K562 (cell line): ENCODE measurements around the gene RPN1. TPM values are rescaled to one million over a fixed set of nuclear protein-coding genes. Genes with fewer than 3 reads are reported as not detected.

ENCODE experiments used
- ATAC-seq: fragments of 200-7000 bp; cut with Tn5 transposase; 3 replicates; pipeline ENCODE4 v1.9.1; 2020; ENCODE audit warnings: moderate library complexity
- BruUV-seq: library from RNA; stranded (reverse); fragments of 400-500 nt; replicated peaks from 2 replicates; lab custom pipeline; 2021; lab: Mats Ljungman, UMichigan
- CTCF ChIA-PET: fragments of 300-600 bp; formaldehyde crosslinking; extraction: SDS; loops from one replicate; lab custom pipeline; 2021; ENCODE audit warnings: low intra/inter-chr PET ratio; lab: Yijun Ruan, JAX
- POLR2A ChIA-PET: fragments of 300-600, 350-650 bp; sonication (Branson Sonifier 250); formaldehyde crosslinking; extraction: SDS; loops from one replicate; lab custom pipeline; 2021; ENCODE audit warnings: antibody characterized with exemption, inconsistent platforms; lab: Yijun Ruan, JAX
- DNase-seq, 4 experiments: peaks; one replicate each; pipeline versions ENCODE4 v3.0.0 to v3.0.0-alpha.2; 2011 to 2018; ENCODE audit warnings: low spot score in 3 of 4, mixed read lengths in 3 of 4; ENCODE audit errors: extremely low read depth in 1 of 4
- FAIRE-seq: peaks from 2 replicates; lab custom pipeline; 2011; peaks lifted over from hg19 to GRCh38; lab: Jason Lieb, UNC
- H2AFZ ChIP-seq: 2 replicates; pipeline ENCODE4 v1.6.0; 2011; ENCODE audit warnings: low read depth, low read length, control low read depth, inconsistent platforms
- H3K27ac ChIP-seq: fragments of 200-600 bp; 3 replicates; pipeline ENCODE4 v1.8.0; 2011; ENCODE audit warnings: low read depth, mild to moderate bottlenecking, control low read depth, inconsistent platforms, low read length, moderate library complexity, mixed read lengths; ENCODE audit errors: extremely low read depth
- H3K27me3 ChIP-seq, 2 experiments: fragments of 300-600 bp in 1 of 2; 2 replicates in 1 of 2; 3 replicates in 1 of 2; pipeline versions ENCODE4 v1.6.0 to v1.8.0; 2011; ENCODE audit warnings: inconsistent platforms in 2 of 2, low read length in 2 of 2, mild to moderate bottlenecking in 1 of 2, mixed read lengths in 1 of 2, moderate library complexity in 1 of 2; ENCODE audit not compliant: control insufficient read depth in 2 of 2, insufficient read depth in 2 of 2
- H3K36me3 ChIP-seq: fragments of 300-600 bp; 3 replicates; pipeline ENCODE4 v1.8.0; 2011; ENCODE audit warnings: mild to moderate bottlenecking, low read length, inconsistent platforms; ENCODE audit not compliant: control insufficient read depth, insufficient read depth
- H3K4me1 ChIP-seq, 2 experiments: fragments of 200-600 bp in 1 of 2; replicated peaks in 1 of 2; 2 replicates in 1 of 2; 3 replicates in 1 of 2; pipeline versions ENCODE4 v1.5.1 to v1.8.0; 2011; ENCODE audit warnings: inconsistent platforms in 2 of 2, low read length in 2 of 2, mild to moderate bottlenecking in 1 of 2, mixed read lengths in 1 of 2, moderate library complexity in 1 of 2; ENCODE audit not compliant: control insufficient read depth in 2 of 2, insufficient read depth in 2 of 2
- H3K4me2 ChIP-seq: 2 replicates; pipeline ENCODE4 v1.6.1; 2011; ENCODE audit warnings: low read length, control low read depth, inconsistent platforms, mixed read lengths; ENCODE audit not compliant: insufficient read depth
- H3K4me3 ChIP-seq: fragments of 200-600 bp; sonication (generic), shearing (Covaris generic); 2 replicates; pipeline ENCODE4 v1.5.1; 2016; ENCODE audit warnings: control low read depth, inconsistent platforms
- H3K79me2 ChIP-seq: fragments of 200-600 bp; 3 replicates; pipeline ENCODE4 v1.8.0; 2011; ENCODE audit warnings: low read length, inconsistent platforms; ENCODE audit not compliant: control insufficient read depth, insufficient read depth
- H3K9ac ChIP-seq, 2 experiments: 2 replicates each; pipeline versions ENCODE4 v1.6.0 to v1.6.1; 2011; ENCODE audit warnings: low read depth in 2 of 2, low read length in 2 of 2, control low read depth in 1 of 2, inconsistent platforms in 1 of 2, mild to moderate bottlenecking in 1 of 2, mixed read lengths in 1 of 2; ENCODE audit not compliant: insufficient read depth in 1 of 2
- H3K9me1 ChIP-seq: one replicate; pipeline ENCODE4 v1.6.0; 2011; ENCODE audit warnings: inconsistent platforms, mild to moderate bottlenecking, low read length, moderate library complexity; ENCODE audit not compliant: control insufficient read depth, insufficient read depth
- H3K9me3 ChIP-seq: replicated peaks from 2 replicates; pipeline ENCODE4 v1.5.1; 2011; ENCODE audit warnings: low read depth, low read length, inconsistent platforms; ENCODE audit not compliant: control insufficient read depth, insufficient read depth
- H4K20me1 ChIP-seq: replicated peaks from 2 replicates; pipeline ENCODE4 v1.6.1; 2011; ENCODE audit warnings: low read length, inconsistent platforms, mixed read lengths; ENCODE audit not compliant: control insufficient read depth, insufficient read depth
- BCOR ChIP-seq: fragments of 450-650 bp; IDR thresholded peaks from 2 replicates; pipeline ENCODE4 v1.6.1; 2016
- CBX5 ChIP-seq: IDR thresholded peaks from 2 replicates; pipeline ENCODE4 v1.6.1; 2014; ENCODE audit warnings: low read depth, borderline replicate concordance
- HNRNPUL1 ChIP-seq: fragments of 200-400 bp; formaldehyde crosslinking; IDR thresholded peaks from 2 replicates; pipeline ENCODE4 v1.6.1; 2017; ENCODE audit warnings: low read length
- MAFK ChIP-seq: IDR thresholded peaks from 2 replicates; pipeline ENCODE4 v1.6.1; 2011; ENCODE audit warnings: low read length, improper control_type of control experiment
- NCOA6 ChIP-seq: fragments of 450-650 bp; IDR thresholded peaks from 2 replicates; pipeline ENCODE4 v1.6.1; 2017; ENCODE audit warnings: mild to moderate bottlenecking
- RBM25 ChIP-seq: fragments of 200-400 bp; formaldehyde crosslinking; IDR thresholded peaks from 2 replicates; pipeline ENCODE4 v1.6.1; 2018; ENCODE audit warnings: low read length, low read depth, moderate library complexity; ENCODE audit not compliant: severe bottlenecking
- SFPQ ChIP-seq: fragments of 200-400 bp; formaldehyde crosslinking; IDR thresholded peaks from 2 replicates; pipeline ENCODE4 v1.6.1; 2017; ENCODE audit warnings: mild to moderate bottlenecking, low read depth, low read length, moderate library complexity
- SIN3B ChIP-seq: fragments of 450-650 bp; IDR thresholded peaks from 2 replicates; pipeline ENCODE4 v1.6.1; 2017; ENCODE audit warnings: low read depth, mild to moderate bottlenecking, moderate library complexity
- ZBTB8A ChIP-seq: fragments of 450-650 bp; IDR thresholded peaks from 2 replicates; pipeline ENCODE4 v1.6.1; 2018; ENCODE audit warnings: mild to moderate bottlenecking, moderate library complexity; ENCODE audit not compliant: partially characterized antibody
- ZNF639 ChIP-seq, 2 experiments: fragments of 200-800 bp in 1 of 2; sonication (Bioruptor generic) in 1 of 2; sonication (generic) in 1 of 2; formaldehyde crosslinking in 1 of 2; IDR thresholded peaks in 1 of 2; conservative IDR thresholded peaks in 1 of 2; 2 replicates each; pipeline versions ENCODE4 v1.5.0 to v1.6.1; 2016 to 2020; ENCODE audit warnings: missing compliant biosample characterization in 1 of 2, missing genetic modification characterization in 1 of 2, missing genetic modification reagents in 1 of 2
- ZSCAN32 ChIP-seq: fragments of 450-650 bp; formaldehyde crosslinking; IDR thresholded peaks from 2 replicates; pipeline ENCODE4 v1.4.0; 2020; ENCODE audit warnings: mild to moderate bottlenecking, moderate library complexity
- WGBS: fragments of 100-300 bp; shearing (Covaris generic); methylation state at CpG from one replicate; pipeline ENCODE4 v1.1.6; 2016; ENCODE audit warnings: low coverage, mixed read lengths; ENCODE audit not compliant: insufficient coverage; ENCODE audit errors: missing lambda C conversion rate; 5-methylcytosine and 5-hydroxymethylcytosine counted together
- in situ Hi-C: fragments of 300-500 bp; cut with MboI; formaldehyde crosslinking; loops from 4 replicates; pipeline ENCODE4 v1.15.0; 2018; ENCODE audit warnings: inconsistent platforms, mixed read lengths
- intact Hi-C: fragments of 100-400 bp; cut with micrococcal nuclease; formaldehyde crosslinking; loops from 2 replicates; pipeline ENCODE4 v1.14.2; 2022
- polyA plus RNA-seq, 8 experiments: library from polyadenylated mRNA; depleted of rRNA in 4 of 8; stranded (reverse) in 5 of 8; unstranded in 3 of 8; fragments of >200 nt; fragmentation: Nextera tagmentation in 2 of 8; fragmentation: Illumina TruSeq in 1 of 8; extraction: Ambion mirVana in 2 of 8; extraction: Trizol in 1 of 8; gene quantifications; 2 replicates each; pipeline versions ENCODE4 v1.2.1 to v1.2.3, GENCODE V29; 2011 to 2014; ENCODE audit warnings: inconsistent platforms in 1 of 8, missing spikeins in 1 of 8
- total RNA-seq, 7 experiments: library from RNA; depleted of rRNA in 6 of 7; stranded (reverse); fragments of >200 nt in 6 of 7; fragmentation: Illumina TruSeq in 2 of 7; extraction: Trizol in 2 of 7; gene quantifications; 2 replicates each; pipeline versions ENCODE4 v1.2.1 to v1.2.3, GENCODE V29; 2011 to 2021; ENCODE audit warnings: low replicate concordance in 1 of 7

The RPN1 gene
- total and polyA plus RNA-seq, 9 of the 15 experiments (the other 6 are each of a cell fraction or from before 2014, with no cell fraction given): 39.5 to 300 (median 148) TPM

GRCh38 chr3:128603811-128604775, 46.5 kb downstream of the RPN1 start (continued):
- TF ChIP-seq SFPQ (no peak), CBX5 (no peak), HNRNPUL1 (no peak), MAFK (no peak), ZSCAN32 (CRISPR knock-in tag) (no peak)

- ATAC-seq: no peak
- in situ Hi-C loops: no loop called here
These were observed 47.3 kb downstream of the RPN1 start for GRCh38 chr3:128603313-128603712.

More at GRCh38 chr3:128603313-128603712, 47.3 kb downstream of the RPN1 start:
- no peak for FAIRE-seq
- no peaks in the 10 kb centered on the region for H3K9me3 ChIP-seq
- ChIA-PET CTCF (no interaction called here), POLR2A (interaction anchor here (0.6 to 1.0 kb wide), 4 partner anchors 19 to 120 kb away, joined by 3 to 4 read pairs (median 3); no protein-coding TSS in a partner anchor)
- H3K9me1 ChIP-seq: no peaks in the 10 kb centered on the region
- BruUV-seq: no TSS peak
- no peak overlapping the region for H3K4me3 ChIP-seq
- no peak for DNase-seq
- H3K9ac ChIP-seq: no peak overlapping the region
- no peaks in the 10 kb centered on the region for H4K20me1 ChIP-seq
- no peak for TF ChIP-seq ZNF639 (CRISPR knock-in tag; conservative IDR thresholded peaks at IDR 0.05 in 1 of 2, IDR thresholded peaks at IDR 0.05 in 1 of 2)
- no peak for TF ChIP-seq ZBTB8A
- peak; percentile 53; the same call in 1 of the 2 replicates for TF ChIP-seq BCOR
- peak; percentile 60 for TF ChIP-seq RBM25
- no peak for TF ChIP-seq SIN3B
- no peak for TF ChIP-seq NCOA6
- 97% methylated on average over 5 of the region's 8 CpGs for WGBS
- no peaks in the 10 kb centered on the region for H3K36me3 ChIP-seq
- H3K27me3 ChIP-seq: no peaks in the 10 kb centered on the region
- no peak overlapping the region for H3K4me2 ChIP-seq
- no peak overlapping the region for H2AFZ ChIP-seq
- intact Hi-C loops: no loop called here
- peaks cover 4 to 19% of the 10 kb centered on the region in 2 experiments; a peak in 3 of 5 replicates for H3K4me1 ChIP-seq
- no peak overlapping the region for H3K27ac ChIP-seq
- H3K79me2 ChIP-seq: no peaks in the 10 kb centered on the region
